MM.1S (cell line): ENCODE measurements around the gene PPP4C.
A peak's percentile ranks its signal among the peaks of the same experiment; 100 is the strongest.

Experiments
- DNase-seq: peaks from one replicate; pipeline ENCODE4 v3.0.0-alpha.2; 2015
- H2AFZ ChIP-seq: fragments of 300-600 bp; sonication (generic); 2 replicates; pipeline ENCODE4 v1.6.0; 2016; ENCODE audit warnings: antibody characterized with exemption, low read length
- H3F3A ChIP-seq: fragments of 300-600 bp; sonication (generic); 2 replicates; pipeline ENCODE4 v1.6.1; 2016; ENCODE audit warnings: mild to moderate bottlenecking, antibody characterized with exemption, low read length, moderate library complexity, mixed read lengths; ENCODE audit not compliant: insufficient read depth
- H3K27ac ChIP-seq: fragments of 300-600 bp; sonication (generic); 2 replicates; pipeline ENCODE4 v1.5.1; 2016; ENCODE audit warnings: mild to moderate bottlenecking, low read length
- H3K27me3 ChIP-seq: fragments of 300-600 bp; sonication (generic); replicated peaks from 2 replicates; pipeline ENCODE4 v1.6.0; 2016; ENCODE audit warnings: low read length; ENCODE audit not compliant: insufficient read depth
- H3K36me3 ChIP-seq: fragments of 300-600 bp; sonication (generic); replicated peaks from 2 replicates; pipeline ENCODE4 v1.6.1; 2016; ENCODE audit warnings: mild to moderate bottlenecking, low read length, mixed read lengths; ENCODE audit not compliant: insufficient read depth
- H3K4me1 ChIP-seq: fragments of 300-600 bp; sonication (generic); 2 replicates; pipeline ENCODE4 v1.6.1; 2016; ENCODE audit warnings: low read length, mixed read lengths
- H3K4me2 ChIP-seq: fragments of 300-600 bp; sonication (generic); 2 replicates; pipeline ENCODE4 v1.6.0; 2016; ENCODE audit warnings: low read depth, low read length
- H3K4me3 ChIP-seq: fragments of 300-600 bp; sonication (generic); 2 replicates; pipeline ENCODE4 v1.5.1; 2016; ENCODE audit warnings: low read length, mixed read lengths
- H3K79me2 ChIP-seq: fragments of 300-600 bp; sonication (generic); 2 replicates; pipeline ENCODE4 v1.6.1; 2016; ENCODE audit warnings: mixed run types, low read length, mixed read lengths
- H3K9ac ChIP-seq: fragments of 300-600 bp; sonication (generic); 2 replicates; pipeline ENCODE4 v1.6.1; 2016; ENCODE audit warnings: low read length, mixed read lengths
- H3K9me2 ChIP-seq: fragments of 300-600 bp; sonication (generic); replicated peaks from 2 replicates; pipeline ENCODE4 v1.6.1; 2016; ENCODE audit warnings: mild to moderate bottlenecking, low read length, mixed read lengths; ENCODE audit not compliant: insufficient read depth
- H3K9me3 ChIP-seq: fragments of 300-600 bp; sonication (generic); replicated peaks from 2 replicates; pipeline ENCODE4 v1.6.1; 2016; ENCODE audit warnings: mild to moderate bottlenecking, low read length, mixed read lengths; ENCODE audit not compliant: insufficient read depth
- H4K20me1 ChIP-seq: fragments of 300-600 bp; sonication (generic); 2 replicates; pipeline ENCODE4 v1.6.1; 2016; ENCODE audit warnings: mild to moderate bottlenecking, low read length, moderate library complexity, mixed read lengths; ENCODE audit not compliant: insufficient read depth
- CTCF ChIP-seq: fragments of 300-600 bp; sonication (generic); IDR thresholded peaks from 2 replicates; pipeline ENCODE4 v1.5.1; 2016; ENCODE audit warnings: antibody characterized with exemption, low read length, mixed read lengths
- EZH2 ChIP-seq: fragments of 300-600 bp; sonication (generic); optimal IDR thresholded peaks from 2 replicates; pipeline ENCODE3; 2017; ENCODE audit warnings: low read depth, mild to moderate bottlenecking, antibody characterized with exemption, low read length, mixed read lengths
- EZH2phosphoT487 ChIP-seq: fragments of 300-600 bp; sonication (generic); IDR thresholded peaks from 2 replicates; pipeline ENCODE4 v1.6.1; 2018; ENCODE audit warnings: antibody characterized with exemption, low read length

The PPP4C gene

DNA sequence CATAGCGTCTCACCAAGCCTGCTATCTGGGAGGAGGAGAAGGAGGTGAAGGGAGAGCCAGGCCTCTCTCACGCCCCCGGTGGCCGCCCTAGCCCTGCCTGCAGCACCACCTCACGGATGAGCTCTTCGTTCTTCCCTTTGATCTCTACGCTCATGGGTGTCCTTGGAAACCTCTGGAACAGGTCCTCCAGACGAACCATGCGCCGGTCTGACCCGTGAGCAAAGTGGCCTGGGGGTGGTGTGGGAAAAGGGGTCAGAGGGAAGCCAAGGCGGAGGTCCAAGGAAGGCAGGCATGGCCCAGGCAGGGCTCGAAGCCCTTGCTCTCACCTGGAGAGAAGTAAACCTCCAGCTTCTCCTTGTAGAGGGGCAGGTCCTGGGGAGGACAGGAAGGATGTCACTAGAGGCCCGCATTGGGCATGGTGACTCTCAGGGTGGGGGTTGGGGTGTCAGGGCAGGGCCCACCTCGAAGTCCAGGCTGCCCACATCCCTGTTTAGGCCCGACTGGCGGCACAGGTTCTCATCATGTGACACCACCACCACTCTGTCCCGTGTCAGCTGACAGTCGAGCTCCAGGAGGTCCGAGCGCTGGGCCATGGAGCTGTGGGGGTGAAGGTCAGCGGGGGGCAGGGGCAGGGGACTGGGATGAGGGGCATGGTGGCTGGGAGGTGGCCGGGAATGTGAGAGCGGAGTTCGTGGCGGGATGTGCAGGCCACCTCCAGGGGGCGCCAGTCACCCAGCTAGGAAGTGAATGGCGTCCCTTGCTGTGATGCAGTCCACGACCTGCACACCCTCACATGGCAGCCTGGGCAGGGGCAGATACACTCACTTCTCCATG lies 36.6 kb downstream of the PPP4C start:
- no peaks in the 10 kb centered on the region for H3K27me3 ChIP-seq
- TF ChIP-seq CTCF (peak; percentile 70), EZH2 (no peak)
- no peak overlapping the region for H3K4me3 ChIP-seq
- H3K79me2 ChIP-seq: no peaks in the 10 kb centered on the region
- H3K9ac ChIP-seq: no peak overlapping the region
- no peaks in the 10 kb centered on the region for H3K9me2 ChIP-seq
- no peaks in the 10 kb centered on the region for H3K36me3 ChIP-seq
- H4K20me1 ChIP-seq: no peaks in the 10 kb centered on the region
- no peak overlapping the region for H3K4me2 ChIP-seq
- no peaks in the 10 kb centered on the region for H3K9me3 ChIP-seq
- H3K4me1 ChIP-seq: peaks cover 17% of the 10 kb centered on the region
- no peak overlapping the region for H2AFZ ChIP-seq
- DNase-seq: peak; percentile 48
- no peak overlapping the region for H3K27ac ChIP-seq
- H3F3A ChIP-seq: peaks cover 15% of the 10 kb centered on the region

DNA sequence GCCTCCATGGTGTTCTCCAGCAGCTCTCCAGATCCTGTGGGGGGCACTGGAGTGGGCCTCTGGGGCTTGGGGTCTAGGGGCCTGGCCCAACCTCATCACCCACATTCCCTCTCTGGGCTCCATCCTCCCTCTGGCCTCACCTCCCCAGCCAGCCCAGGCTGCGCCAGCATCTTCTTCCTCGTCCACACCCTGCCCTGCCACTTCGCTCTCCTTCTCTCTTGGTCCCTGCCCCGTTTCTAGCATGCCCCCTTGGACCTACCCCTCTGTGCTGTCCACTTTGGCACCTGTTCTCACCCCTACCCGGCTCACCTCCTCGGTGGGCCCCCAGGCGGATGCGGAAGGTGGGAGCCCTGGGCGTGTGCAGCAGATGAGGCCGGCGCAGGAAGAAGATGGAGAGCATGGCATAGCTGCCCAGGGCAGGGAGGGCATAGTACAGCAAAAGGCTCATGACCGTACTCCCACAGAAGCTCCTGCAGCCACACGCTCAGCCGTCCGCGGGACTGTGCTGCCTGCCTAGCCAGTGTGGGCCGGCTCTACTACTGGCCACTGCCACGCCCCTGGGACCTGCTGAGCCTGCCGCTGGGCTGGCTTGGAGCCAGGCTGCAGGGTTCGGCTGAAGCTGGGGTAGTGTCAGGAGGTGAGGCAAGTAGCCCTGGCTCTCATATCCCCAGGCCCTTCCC lies 37.4 kb downstream of the PPP4C start, which contains the start of gene GDPD3:
GDPD3 (minus strand) TSS at position 507 of the 680 bp plus-strand sequence; CDS start at position 448, 59 bp downstream.
- no peaks in the 10 kb centered on the region for H3K79me2 ChIP-seq
- no peak within 1 kb of the TSS for H3K9ac ChIP-seq
- H3K4me3 ChIP-seq: no peak within 1 kb of the TSS
- H3K4me2 ChIP-seq: no peak within 1 kb of the TSS
- no peaks in the 10 kb centered on the region for H3K36me3 ChIP-seq
- H4K20me1 ChIP-seq: no peaks in the 10 kb centered on the region
- peaks cover 17% of the 10 kb centered on the region for H3K4me1 ChIP-seq
- no peaks in the 10 kb centered on the region for H3K9me2 ChIP-seq
- H2AFZ ChIP-seq: no peak within 1 kb of the TSS
- no peaks in the 10 kb centered on the region for H3K9me3 ChIP-seq
- no peak within 1 kb of the TSS for H3K27ac ChIP-seq
- DNase-seq: no peak
- TF ChIP-seq EZH2phosphoT487 (no peak), EZH2 (no peak), CTCF (no peak)
- H3K27me3 ChIP-seq: no peaks in the 10 kb centered on the region
- H3F3A ChIP-seq: peaks cover 15% of the 10 kb centered on the region

DNA sequence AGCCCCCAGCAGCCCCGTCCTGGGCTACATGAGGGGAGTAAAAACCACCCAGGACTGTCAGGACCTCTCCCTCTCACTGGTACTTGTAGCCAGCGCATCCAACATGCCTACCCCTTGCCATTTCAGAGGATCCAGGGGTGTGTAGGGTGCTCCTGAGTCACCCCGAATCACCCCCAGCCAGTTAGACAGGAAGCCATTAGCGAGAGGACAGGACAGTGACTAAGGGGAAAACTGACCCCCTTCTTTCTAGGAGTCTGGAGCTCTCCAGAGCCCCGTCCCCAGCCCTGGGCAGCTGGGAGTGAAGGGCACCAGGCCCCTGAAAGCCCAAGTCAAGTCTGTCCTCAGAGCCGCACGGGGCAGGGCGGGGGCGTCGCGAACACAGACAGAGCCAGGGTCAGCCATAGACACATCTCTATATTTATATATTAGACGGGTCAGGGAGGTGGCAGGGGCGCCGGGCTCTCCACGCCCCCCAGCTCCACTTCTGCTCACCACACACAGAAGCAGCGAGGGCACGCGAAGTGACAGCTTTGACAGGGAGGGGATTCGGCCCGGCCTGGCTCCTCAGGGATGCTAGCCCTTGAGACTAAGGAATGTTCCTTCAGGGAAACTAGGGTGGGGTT lies 38.0 kb downstream of the PPP4C start:
- Histone ChIP-seq H3K27me3 (no peaks in the 10 kb centered on the region), H2AFZ (no peak overlapping the region), H3K4me2 (no peak overlapping the region), H3K9me3 (no peaks in the 10 kb centered on the region), H3K9ac (no peak overlapping the region), H3K9me2 (no peaks in the 10 kb centered on the region), H3K79me2 (no peaks in the 10 kb centered on the region), H4K20me1 (no peaks in the 10 kb centered on the region), H3F3A (peaks cover 15% of the 10 kb centered on the region), H3K36me3 (no peaks in the 10 kb centered on the region), H3K27ac (no peak overlapping the region), H3K4me1 (peaks cover 17% of the 10 kb centered on the region), H3K4me3 (no peak overlapping the region)
- no peak for DNase-seq
- TF ChIP-seq EZH2 (no peak), EZH2phosphoT487 (no peak), CTCF (no peak)
